ENCODE data around the gene C4B. TPM values are rescaled to one million over a fixed set of nuclear protein-coding genes. Genes with fewer than 3 reads are reported as not detected.
"Not testable (repeated sequence)": the region's sequence is repeated elsewhere in the genome, so short reads cannot be mapped to it uniquely, and the experiment has no call there.

The C4B gene
- total and polyA plus RNA-seq, 2 donors (not counting 1 experiment from before 2014, with no cell fraction given), result 16.2 to 19.0 TPM

DNA sequence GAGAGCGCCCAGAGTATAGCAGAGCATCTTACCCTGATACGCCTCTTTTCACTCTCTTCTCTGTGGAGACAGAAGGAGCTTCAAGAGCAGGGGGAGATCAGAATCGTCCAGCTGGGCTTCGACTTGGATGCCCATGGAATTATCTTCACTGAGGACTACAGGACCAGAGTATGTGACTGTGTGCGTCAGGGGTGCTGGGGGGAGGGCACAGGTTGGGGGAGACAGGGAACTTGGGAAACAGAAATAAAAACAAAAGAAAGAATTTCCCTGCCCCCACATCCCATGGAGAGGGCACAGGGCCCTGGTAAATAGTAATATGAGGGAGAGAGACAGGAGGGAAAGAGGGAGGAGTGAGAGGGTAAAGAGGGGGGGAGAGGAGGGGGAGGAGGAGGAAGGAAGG is 35.8 kb upstream of the C4B start:
- Histone ChIP-seq H3K4me3 (replicated peaks in 1 of 4; ENCODE audit: control extremely low read depth in 1 of 4, insufficient read depth in 1 of 4, low read depth in 3 of 4, low read length in 4 of 4) (no peak overlapping the region), H3K36me3 (ENCODE audit: control insufficient read depth, insufficient read depth, low read length) (peaks cover 2% of the 10 kb centered on the region), H4K20me1 (ENCODE audit: control insufficient read depth, extremely low read depth, insufficient read depth, low read length) (no peaks in the 10 kb centered on the region), H3K27ac (ENCODE audit: insufficient read depth, low read length) (no peak overlapping the region), H3K79me2 (ENCODE audit: control insufficient read depth, insufficient read depth, low read length) (peaks cover 2% of the 10 kb centered on the region), H3K9me3 (ENCODE audit: control insufficient read depth, insufficient read depth, low read depth, low read length) (no peaks in the 10 kb centered on the region), H2AFZ (ENCODE audit: low read length) (no peak overlapping the region), H3K9ac (ENCODE audit: insufficient read depth, low read length) (no peak overlapping the region), H3K27me3 (ENCODE audit: control insufficient read depth, insufficient read depth, low read length) (no peaks in the 10 kb centered on the region), H3K4me2 (ENCODE audit: extremely low read depth, insufficient read depth, low read length) (no peak overlapping the region), H3K4me1 (ENCODE audit: control insufficient read depth, extremely low read depth, insufficient read depth, low read length) (no peaks in the 10 kb centered on the region)
- DNase-seq (ENCODE audit: low read depth in 2 of 2), result no peak
- no peak for TF ChIP-seq EZH2 (IDR thresholded peaks at IDR 0.05; ENCODE audit: low read length, missing control alignments)
- TF ChIP-seq CTCF (conservative IDR thresholded peaks at IDR 0.05 in 1 of 2, IDR thresholded peaks at IDR 0.05 in 1 of 2; ENCODE audit: low read depth in 1 of 2, low read length in 2 of 2), result no peak

- no peaks in the 10 kb centered on the region for H3K27me3 ChIP-seq (ENCODE audit: control insufficient read depth, insufficient read depth, low read length)
- no peak overlapping the region for H3K27ac ChIP-seq (ENCODE audit: insufficient read depth, low read length)
- peaks cover 2% of the 10 kb centered on the region for H3K36me3 ChIP-seq (ENCODE audit: control insufficient read depth, insufficient read depth, low read length)
- no peaks in the 10 kb centered on the region for H3K4me1 ChIP-seq (ENCODE audit: control insufficient read depth, extremely low read depth, insufficient read depth, low read length)
- H3K4me2 ChIP-seq (ENCODE audit: extremely low read depth, insufficient read depth, low read length), result no peak overlapping the region
- no peak for TF ChIP-seq CTCF (conservative IDR thresholded peaks at IDR 0.05 in 1 of 2, IDR thresholded peaks at IDR 0.05 in 1 of 2; ENCODE audit: low read depth in 1 of 2, low read length in 2 of 2)
- TF ChIP-seq EZH2 (IDR thresholded peaks at IDR 0.05; ENCODE audit: low read length, missing control alignments), result no peak
- H3K9me3 ChIP-seq (ENCODE audit: control insufficient read depth, insufficient read depth, low read depth, low read length), result no peaks in the 10 kb centered on the region
- no peak for DNase-seq (ENCODE audit: low read depth in 2 of 2)
- no peaks in the 10 kb centered on the region for H4K20me1 ChIP-seq (ENCODE audit: control insufficient read depth, extremely low read depth, insufficient read depth, low read length)
- H2AFZ ChIP-seq (ENCODE audit: low read length), result no peak overlapping the region
- no peaks in the 10 kb centered on the region for H3K79me2 ChIP-seq (ENCODE audit: control insufficient read depth, insufficient read depth, low read length)
- no peak overlapping the region for H3K4me3 ChIP-seq (replicated peaks in 1 of 4; ENCODE audit: control extremely low read depth in 1 of 4, insufficient read depth in 1 of 4, low read depth in 3 of 4, low read length in 4 of 4)
- no peak overlapping the region for H3K9ac ChIP-seq (ENCODE audit: insufficient read depth, low read length)
Observed at GRCh38 chr6:31979238-31979898, 35.2 kb upstream of the C4B start.

DNA sequence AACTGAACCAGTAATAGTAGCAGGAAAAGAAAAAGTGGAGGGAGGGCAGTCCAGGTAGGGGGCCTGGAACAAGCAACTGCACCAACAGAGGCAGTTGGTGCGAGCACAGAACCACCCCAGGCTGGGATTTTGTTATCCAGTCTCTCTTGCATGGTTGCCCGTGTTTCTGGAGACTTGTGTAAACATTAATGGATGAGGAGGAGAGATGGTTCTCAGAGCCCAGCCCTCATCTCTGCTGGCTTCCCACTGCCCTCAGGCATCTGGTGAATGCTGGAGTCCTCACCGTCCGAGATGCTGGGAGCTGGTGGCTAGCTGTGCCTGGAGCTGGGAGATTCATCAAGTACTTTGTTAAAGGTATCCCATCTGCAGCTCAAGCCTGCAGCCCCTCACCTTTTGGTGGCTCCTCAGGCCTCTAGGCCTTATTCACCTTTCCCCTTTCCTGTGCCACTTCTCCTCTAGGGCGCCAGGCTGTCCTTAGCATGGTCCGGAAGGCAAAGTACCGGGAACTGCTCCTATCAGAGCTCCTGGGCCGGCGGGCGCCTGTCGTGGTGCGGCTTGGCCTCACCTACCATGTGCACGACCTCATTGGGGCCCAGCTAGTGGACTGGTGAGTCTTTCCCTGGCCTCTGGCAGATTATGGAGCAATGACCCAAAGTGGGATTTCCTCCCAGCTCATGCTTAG is 34.3 kb upstream of the C4B start:
- not testable (repeated sequence) for H2AFZ ChIP-seq (ENCODE audit: low read length); H3K9ac ChIP-seq (ENCODE audit: insufficient read depth, low read length); H3K27me3 ChIP-seq (ENCODE audit: control insufficient read depth, insufficient read depth, low read length); H3K4me1 ChIP-seq (ENCODE audit: control insufficient read depth, extremely low read depth, insufficient read depth, low read length); H3K4me2 ChIP-seq (ENCODE audit: extremely low read depth, insufficient read depth, low read length); H3K36me3 ChIP-seq (ENCODE audit: control insufficient read depth, insufficient read depth, low read length); H3K4me3 ChIP-seq (replicated peaks in 1 of 4; ENCODE audit: control extremely low read depth in 1 of 4, insufficient read depth in 1 of 4, low read depth in 3 of 4, low read length in 4 of 4); H3K79me2 ChIP-seq (ENCODE audit: control insufficient read depth, insufficient read depth, low read length); H3K9me3 ChIP-seq (ENCODE audit: control insufficient read depth, insufficient read depth, low read depth, low read length); H3K27ac ChIP-seq (ENCODE audit: insufficient read depth, low read length); DNase-seq (ENCODE audit: low read depth in 2 of 2); H4K20me1 ChIP-seq (ENCODE audit: control insufficient read depth, extremely low read depth, insufficient read depth, low read length)

- H3K9ac ChIP-seq (ENCODE audit: insufficient read depth, low read length); H3K9me3 ChIP-seq (ENCODE audit: control insufficient read depth, insufficient read depth, low read depth, low read length); H3K4me1 ChIP-seq (ENCODE audit: control insufficient read depth, extremely low read depth, insufficient read depth, low read length); H2AFZ ChIP-seq (ENCODE audit: low read length); H3K4me2 ChIP-seq (ENCODE audit: extremely low read depth, insufficient read depth, low read length); DNase-seq (ENCODE audit: low read depth in 2 of 2); H3K4me3 ChIP-seq (replicated peaks in 1 of 4; ENCODE audit: control extremely low read depth in 1 of 4, insufficient read depth in 1 of 4, low read depth in 3 of 4, low read length in 4 of 4); H3K27me3 ChIP-seq (ENCODE audit: control insufficient read depth, insufficient read depth, low read length); H3K36me3 ChIP-seq (ENCODE audit: control insufficient read depth, insufficient read depth, low read length); H3K27ac ChIP-seq (ENCODE audit: insufficient read depth, low read length); H3K79me2 ChIP-seq (ENCODE audit: control insufficient read depth, insufficient read depth, low read length); H4K20me1 ChIP-seq (ENCODE audit: control insufficient read depth, extremely low read depth, insufficient read depth, low read length): not testable (repeated sequence)
Observed at GRCh38 chr6:31980998-31981397, 33.6 kb upstream of the C4B start.

GRCh38 chr6:31981744-31982143 is 32.9 kb upstream of the C4B start, which contains the start of gene C4A:
Gene C4A, plus strand, starts transcription at chr6:31982057. Its CDS starts 51 bp downstream, at chr6:31982108.
- H3K36me3 ChIP-seq (ENCODE audit: control insufficient read depth, insufficient read depth, low read length); H3K27me3 ChIP-seq (ENCODE audit: control insufficient read depth, insufficient read depth, low read length); H3K4me1 ChIP-seq (ENCODE audit: control insufficient read depth, extremely low read depth, insufficient read depth, low read length); H3K9me3 ChIP-seq (ENCODE audit: control insufficient read depth, insufficient read depth, low read depth, low read length); H3K79me2 ChIP-seq (ENCODE audit: control insufficient read depth, insufficient read depth, low read length); DNase-seq (ENCODE audit: low read depth in 2 of 2); H3K4me3 ChIP-seq (replicated peaks in 1 of 4; ENCODE audit: control extremely low read depth in 1 of 4, insufficient read depth in 1 of 4, low read depth in 3 of 4, low read length in 4 of 4); H4K20me1 ChIP-seq (ENCODE audit: control insufficient read depth, extremely low read depth, insufficient read depth, low read length); H3K27ac ChIP-seq (ENCODE audit: insufficient read depth, low read length); H2AFZ ChIP-seq (ENCODE audit: low read length); H3K4me2 ChIP-seq (ENCODE audit: extremely low read depth, insufficient read depth, low read length); H3K9ac ChIP-seq (ENCODE audit: insufficient read depth, low read length): not testable (repeated sequence)

All from fibroblast of lung (primary cell).